PC-3 (cell line): ENCODE results near the gene HOXA10. TPM values are rescaled to one million over a fixed set of nuclear protein-coding genes. Genes with fewer than 3 reads are reported as not detected.
A peak's percentile ranks its signal among the peaks of the same experiment; 100 is the strongest.

Source experiments
- ATAC-seq: fragments of 200-7000 bp; cut with Tn5 transposase; 2 replicates; pipeline ENCODE4 v1.9.1; 2020; ENCODE audit warnings: mild to moderate bottlenecking, moderate library complexity
- BruUV-seq: library from RNA; stranded (reverse); fragments of 400-500 nt; replicated peaks from 2 replicates; lab custom pipeline; 2021; lab: Mats Ljungman, UMichigan
- CTCF ChIA-PET: fragments of 300-600 bp; sonication (Branson Sonifier 250); formaldehyde crosslinking; loops from one replicate; lab custom pipeline; 2022; ENCODE audit warnings: antibody characterized with exemption; lab: Charles Lee
- POLR2A ChIA-PET: fragments of 300-600 bp; sonication (Branson Sonifier 250); formaldehyde crosslinking; loops from one replicate; lab custom pipeline; 2022; ENCODE audit warnings: antibody characterized with exemption; ENCODE audit not compliant: unreplicated experiment; lab: Charles Lee
- DNase-seq: peaks from one replicate; pipeline ENCODE4 v3.0.0-alpha.2; 2015
- H2AFZ ChIP-seq: fragments of 300-600 bp; sonication (generic); 2 replicates; pipeline ENCODE4 v1.6.0; 2016; ENCODE audit warnings: antibody characterized with exemption, low read length
- H3F3A ChIP-seq: fragments of 300-600 bp; sonication (generic); one replicate; pipeline ENCODE4 v1.6.0; 2017; ENCODE audit warnings: antibody characterized with exemption, low read length, control low read depth, mild to moderate bottlenecking; ENCODE audit not compliant: unreplicated experiment
- H3K27ac ChIP-seq: fragments of 300-600 bp; sonication (generic); 2 replicates; pipeline ENCODE4 v1.5.1; 2016; ENCODE audit warnings: mild to moderate bottlenecking, low read length
- H3K27me3 ChIP-seq: fragments of 300-600 bp; sonication (generic); 2 replicates; pipeline ENCODE4 v1.6.1; 2016; ENCODE audit warnings: low read length, mixed read lengths
- H3K36me3 ChIP-seq: fragments of 300-600 bp; sonication (generic); 2 replicates; pipeline ENCODE4 v1.6.1; 2016; ENCODE audit warnings: low read depth, mixed run types, low read length, mixed read lengths
- H3K4me1 ChIP-seq: fragments of 300-600 bp; sonication (generic); 2 replicates; pipeline ENCODE4 v1.5.1; 2016; ENCODE audit warnings: low read length; ENCODE audit not compliant: insufficient read depth
- H3K4me2 ChIP-seq: fragments of 300-600 bp; sonication (generic); 2 replicates; pipeline ENCODE4 v1.6.0; 2016; ENCODE audit warnings: low read length
- H3K4me3 ChIP-seq: fragments of 300-600 bp; sonication (generic); 2 replicates; pipeline ENCODE4 v1.5.1; 2016; ENCODE audit warnings: mild to moderate bottlenecking, low read length, mixed read lengths
- H3K79me2 ChIP-seq: fragments of 300-600 bp; sonication (generic); 2 replicates; pipeline ENCODE4 v1.6.1; 2017; ENCODE audit warnings: low read length, mixed read lengths
- H3K9ac ChIP-seq: fragments of 300-600 bp; sonication (generic); 2 replicates; pipeline ENCODE4 v1.6.0; 2016; ENCODE audit warnings: mild to moderate bottlenecking, low read length
- H3K9me2 ChIP-seq: fragments of 300-600 bp; sonication (generic); replicated peaks from 2 replicates; pipeline ENCODE4 v1.6.1; 2016; ENCODE audit warnings: mixed run types, low read length, mixed read lengths
- H3K9me3 ChIP-seq: fragments of 300-600 bp; sonication (generic); 2 replicates; pipeline ENCODE4 v1.6.1; 2016; ENCODE audit warnings: low read length, mixed read lengths
- H4K20me1 ChIP-seq: fragments of 300-600 bp; sonication (generic); 2 replicates; pipeline ENCODE4 v1.6.1; 2016; ENCODE audit warnings: low read length, mixed read lengths
- CTCF ChIP-seq: fragments of 300-600 bp; sonication (generic); conservative IDR thresholded peaks from 2 replicates; pipeline ENCODE4 v1.5.1; 2017; ENCODE audit warnings: antibody characterized with exemption, low read depth, mild to moderate bottlenecking, low read length
- EZH2 ChIP-seq: fragments of 300-600 bp; sonication (generic); IDR thresholded peaks from one replicate; pipeline ENCODE4 v1.6.1; 2017; ENCODE audit warnings: antibody characterized with exemption, mild to moderate bottlenecking, low read length; ENCODE audit not compliant: unreplicated experiment
- EZH2phosphoT487 ChIP-seq: fragments of 300-600 bp; sonication (generic); IDR thresholded peaks from 2 replicates; pipeline ENCODE4 v1.6.1; 2018; ENCODE audit warnings: mild to moderate bottlenecking, antibody characterized with exemption, low read length, borderline replicate concordance
- intact Hi-C: fragments of 100-400 bp; cut with micrococcal nuclease; formaldehyde crosslinking; loops from 2 replicates; pipeline ENCODE4 v1.9.0; 2023
- total RNA-seq: library from RNA; depleted of rRNA; stranded (reverse); fragments of >200 nt; gene quantifications from 2 replicates; pipeline ENCODE4 v1.2.3, GENCODE V29; 2014

HOXA10 gene
- total RNA-seq, 1 experiment from 2014 or later = 46.1 TPM

DNA sequence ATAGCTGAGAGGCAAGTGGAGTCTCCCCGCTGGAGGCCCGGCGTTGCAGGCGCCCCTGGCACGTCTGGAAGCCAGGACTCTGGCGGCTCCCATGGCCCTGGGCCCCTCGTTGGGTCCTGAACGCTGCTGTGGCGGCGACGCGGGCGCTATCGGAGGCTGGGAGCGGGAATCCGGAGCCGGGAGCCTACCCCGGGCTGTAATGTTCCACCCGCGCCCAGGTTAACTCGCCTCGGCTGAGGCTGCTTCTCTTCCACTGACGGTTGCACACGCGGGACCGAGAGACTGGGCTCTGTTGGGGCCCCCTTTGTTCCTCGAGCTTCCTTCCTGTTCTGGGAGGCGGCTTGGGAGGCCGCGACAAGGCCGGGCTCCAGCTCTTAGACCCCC is 29.3 kb downstream of the HOXA10 start:
- Histone ChIP-seq H4K20me1 (no peaks in the 10 kb centered on the region), H3F3A (no peaks in the 10 kb centered on the region), H3K9me2 (no peaks in the 10 kb centered on the region), H2AFZ (no peak overlapping the region), H3K4me2 (no peak overlapping the region), H3K9ac (no peak overlapping the region), H3K27ac (no peak overlapping the region), H3K4me1 (peaks cover 21% of the 10 kb centered on the region), H3K4me3 (no peak overlapping the region), H3K79me2 (peaks cover 37% of the 10 kb centered on the region), H3K36me3 (peaks cover 13% of the 10 kb centered on the region; the same call in 1 of the 2 replicates), H3K27me3 (no peaks in the 10 kb centered on the region), H3K9me3 (no peaks in the 10 kb centered on the region)
- POLR2A ChIA-PET = no interaction called here
- intact Hi-C loops = no loop called here
- TF ChIP-seq EZH2phosphoT487 = no peak
- no TSS peak for BruUV-seq
- ATAC-seq = no peak
- no peak for DNase-seq
- CTCF ChIA-PET = no interaction called here

- Histone ChIP-seq H2AFZ (no peak overlapping the region), H3K27me3 (no peaks in the 10 kb centered on the region), H3K79me2 (peaks cover 31% of the 10 kb centered on the region), H3K27ac (no peak overlapping the region), H3K9me3 (no peaks in the 10 kb centered on the region), H3K4me3 (no peak overlapping the region), H3F3A (no peaks in the 10 kb centered on the region), H4K20me1 (no peaks in the 10 kb centered on the region), H3K9me2 (no peaks in the 10 kb centered on the region), H3K4me2 (no peak overlapping the region), H3K4me1 (peaks cover 17% of the 10 kb centered on the region), H3K9ac (no peak overlapping the region), H3K36me3 (peaks cover 13% of the 10 kb centered on the region; the same call in 1 of the 2 replicates)
- DNase-seq (no peak), ATAC-seq (no peak)
- intact Hi-C loops = no loop called here
- ChIA-PET CTCF (no interaction called here), POLR2A (no interaction called here)
- TF ChIP-seq EZH2phosphoT487 (no peak), CTCF (0 out of 2 replicates have a peak, but pooled peaks have one; percentile 0)
- no TSS peak for BruUV-seq
Observed at GRCh38 chr7:27143950-27144780, 30.0 kb downstream of the HOXA10 start.

DNA sequence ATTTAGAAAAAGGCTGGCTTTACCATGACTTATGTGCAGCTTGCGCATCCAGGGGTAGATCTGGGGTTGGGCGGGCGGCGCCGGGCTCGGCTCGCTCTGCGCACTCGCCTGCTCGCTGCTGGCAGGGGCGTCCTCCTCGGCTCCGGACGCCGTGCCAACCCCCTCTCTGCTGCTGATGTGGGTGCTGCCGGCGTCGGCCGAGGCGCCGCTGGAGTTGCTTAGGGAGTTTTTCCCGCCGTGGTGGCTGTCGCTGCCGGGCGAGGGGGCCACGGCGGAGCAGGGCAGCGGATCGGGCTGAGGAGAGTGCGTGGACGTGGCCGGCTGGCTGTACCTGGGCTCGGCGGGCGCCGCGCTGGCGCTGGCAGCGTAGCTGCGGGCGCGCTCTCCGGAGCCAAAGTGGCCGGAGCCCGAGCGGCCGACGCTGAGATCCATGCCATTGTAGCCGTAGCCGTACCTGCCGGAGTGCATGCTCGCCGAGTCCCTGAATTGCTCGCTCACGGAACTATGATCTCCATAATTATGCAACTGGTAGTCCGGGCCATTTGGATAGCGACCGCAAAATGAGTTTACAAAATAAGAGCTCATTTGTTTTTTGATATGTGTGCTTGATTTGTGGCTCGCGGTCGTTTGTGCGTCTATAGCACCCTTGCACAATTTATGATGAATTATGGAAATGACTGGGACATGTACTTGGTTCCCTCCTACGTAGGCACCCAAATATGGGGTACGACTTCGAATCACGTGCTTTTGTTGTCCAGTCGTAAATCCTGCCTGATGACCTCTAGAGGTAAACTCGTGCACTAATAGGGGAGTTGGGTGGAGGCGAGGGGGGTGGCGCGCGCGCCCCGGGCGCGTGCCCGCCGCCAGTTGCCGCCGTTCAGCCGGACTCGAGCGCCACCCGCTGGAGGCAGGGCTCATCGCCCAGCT is 30.8 kb downstream of the HOXA10 start, which contains the start of gene HOXA5:
HOXA5 (minus strand) TSS at position 659 of the 927 bp plus-strand sequence; CDS start at position 585, 74 bp downstream.
- no peak for DNase-seq
- peaks cover 13% of the 10 kb centered on the region; the same call in 1 of the 2 replicates for H3K36me3 ChIP-seq
- H3K27ac ChIP-seq = no peak within 1 kb of the TSS
- TF ChIP-seq EZH2 (no peak), EZH2phosphoT487 (no peak), CTCF (no peak; the same call in 1 of the 2 replicates)
- H3K4me3 ChIP-seq = no peak within 1 kb of the TSS
- ChIA-PET CTCF (no interaction called here), POLR2A (no interaction called here)
- no TSS peak for BruUV-seq
- peaks cover 22% of the 10 kb centered on the region for H3K79me2 ChIP-seq
- no peaks in the 10 kb centered on the region for H4K20me1 ChIP-seq
- no peak within 1 kb of the TSS for H3K9ac ChIP-seq
- no peak for ATAC-seq
- H3K4me1 ChIP-seq = peaks cover 11% of the 10 kb centered on the region
- no peaks in the 10 kb centered on the region for H3F3A ChIP-seq
- H3K9me3 ChIP-seq = no peaks in the 10 kb centered on the region
- intact Hi-C loops = no loop called here
- no peak within 1 kb of the TSS for H2AFZ ChIP-seq
- H3K27me3 ChIP-seq = no peaks in the 10 kb centered on the region
- no peak within 1 kb of the TSS for H3K4me2 ChIP-seq
- H3K9me2 ChIP-seq = no peaks in the 10 kb centered on the region
